ENCODE data around the gene SPTY2D1. TPM values are rescaled to one million over a fixed set of nuclear protein-coding genes. Genes with fewer than 3 reads are reported as not detected.

The SPTY2D1 gene
- total and polyA plus RNA-seq, 2 experiments from 2014 or later, result 12.3 to 18.7 TPM

- Histone ChIP-seq H3K79me2 (ENCODE audit: insufficient read depth) (no peaks in the 10 kb centered on the region), H3K27me3 (replicated peaks; ENCODE audit: insufficient read depth) (no peaks in the 10 kb centered on the region), H4K20me1 (ENCODE audit: insufficient read depth) (no peaks in the 10 kb centered on the region), H3K9ac (peak overlapping the region; percentile 21; the same call in 1 of the 2 replicates), H3K9me3 (ENCODE audit: low read depth) (no peaks in the 10 kb centered on the region), H3K9me2 (ENCODE audit: insufficient read depth) (no peaks in the 10 kb centered on the region), H3K27ac (peak overlapping the region; percentile 52), H2AFZ (no peak overlapping the region), H3K4me1 (ENCODE audit: insufficient read depth) (peaks cover 16% of the 10 kb centered on the region), H3K4me2 (ENCODE audit: unreplicated experiment) (peak overlapping the region; percentile 47), H3F3A (ENCODE audit: insufficient read depth) (peaks cover 21% of the 10 kb centered on the region), H3K36me3 (ENCODE audit: low read depth) (peaks cover 21% of the 10 kb centered on the region), H3K4me3 (no peak overlapping the region)
- in situ Hi-C loops (cut with MboI), result no loop called here
- no peak for TF ChIP-seq EZH2phosphoT487 (IDR thresholded peaks at IDR 0.05; ENCODE audit: insufficient read depth, low read depth)
- TF ChIP-seq EZH2 (IDR thresholded peaks at IDR 0.05; ENCODE audit: insufficient read depth, poor library complexity, severe bottlenecking), result no peak
- peak; percentile 76 for DNase-seq
- WGBS, 2 experiments (ENCODE audit: low coverage in 1 of 2, low lambda C conversion rate in 2 of 2, missing lambda C conversion rate in 2 of 2), result 29 to 30% methylated on average over 3 of the region's 3 CpGs
Measured at GRCh38 chr11:18567081-18567480, 67.1 kb downstream of the SPTY2D1 start.

DNA sequence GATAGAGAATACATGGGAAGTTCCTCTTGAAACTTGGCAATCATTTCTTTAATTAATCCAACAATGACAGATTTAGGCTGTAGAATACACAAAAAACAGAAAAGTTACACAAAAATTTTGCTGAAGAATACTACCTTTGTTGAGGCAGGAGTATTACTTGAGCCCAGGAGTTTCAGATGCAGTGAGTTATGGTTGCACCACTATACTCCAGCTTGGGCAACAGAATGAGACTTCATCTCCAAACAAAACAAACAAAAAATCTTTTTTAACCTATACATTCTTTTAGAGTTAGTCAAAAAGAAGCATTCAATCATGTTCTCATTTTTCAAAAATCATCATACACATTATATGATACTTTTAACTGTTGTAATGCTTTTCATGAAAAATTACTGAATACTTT, 67.7 kb downstream of the SPTY2D1 start:
- H3K9ac ChIP-seq, result 0 out of 2 replicates have a peak overlapping the region, but pooled peaks have one; percentile 21
- no peak for DNase-seq
- no peaks in the 10 kb centered on the region for H3K27me3 ChIP-seq (replicated peaks; ENCODE audit: insufficient read depth)
- in situ Hi-C loops (cut with MboI), result no loop called here
- H3K36me3 ChIP-seq (ENCODE audit: low read depth), result peaks cover 21% of the 10 kb centered on the region
- H3K79me2 ChIP-seq (ENCODE audit: insufficient read depth), result no peaks in the 10 kb centered on the region
- H4K20me1 ChIP-seq (ENCODE audit: insufficient read depth), result no peaks in the 10 kb centered on the region
- H3K27ac ChIP-seq, result peak overlapping the region; percentile 52
- TF ChIP-seq EZH2 (IDR thresholded peaks at IDR 0.05; ENCODE audit: insufficient read depth, poor library complexity, severe bottlenecking) (no peak), EZH2phosphoT487 (IDR thresholded peaks at IDR 0.05; ENCODE audit: insufficient read depth, low read depth) (no peak)
- H3K4me2 ChIP-seq (ENCODE audit: unreplicated experiment), result no peak overlapping the region
- no peaks in the 10 kb centered on the region for H3K9me2 ChIP-seq (ENCODE audit: insufficient read depth)
- H3F3A ChIP-seq (ENCODE audit: insufficient read depth), result peaks cover 21% of the 10 kb centered on the region
- H2AFZ ChIP-seq, result no peak overlapping the region
- no peak overlapping the region for H3K4me3 ChIP-seq
- peaks cover 16% of the 10 kb centered on the region for H3K4me1 ChIP-seq (ENCODE audit: insufficient read depth)
- no peaks in the 10 kb centered on the region for H3K9me3 ChIP-seq (ENCODE audit: low read depth)

GRCh38 chr11:18564149-18564548, 70.0 kb downstream of the SPTY2D1 start:
- H3F3A ChIP-seq (ENCODE audit: insufficient read depth), result peaks cover 21% of the 10 kb centered on the region
- no peak for TF ChIP-seq EZH2phosphoT487 (IDR thresholded peaks at IDR 0.05; ENCODE audit: insufficient read depth, low read depth)
- no peak for TF ChIP-seq EZH2 (IDR thresholded peaks at IDR 0.05; ENCODE audit: insufficient read depth, poor library complexity, severe bottlenecking)
- H3K36me3 ChIP-seq (ENCODE audit: low read depth), result peaks cover 15% of the 10 kb centered on the region
- H3K4me3 ChIP-seq, result no peak overlapping the region
- no peaks in the 10 kb centered on the region for H3K79me2 ChIP-seq (ENCODE audit: insufficient read depth)
- H3K9me2 ChIP-seq (ENCODE audit: insufficient read depth), result no peaks in the 10 kb centered on the region
- peaks cover 16% of the 10 kb centered on the region for H3K4me1 ChIP-seq (ENCODE audit: insufficient read depth)
- no peak overlapping the region for H2AFZ ChIP-seq
- no peak overlapping the region for H3K9ac ChIP-seq
- H3K27ac ChIP-seq, result no peak overlapping the region
- no peaks in the 10 kb centered on the region for H4K20me1 ChIP-seq (ENCODE audit: insufficient read depth)
- H3K9me3 ChIP-seq (ENCODE audit: low read depth), result no peaks in the 10 kb centered on the region
- DNase-seq, result no peak
- no peaks in the 10 kb centered on the region for H3K27me3 ChIP-seq (replicated peaks; ENCODE audit: insufficient read depth)
- no peak overlapping the region for H3K4me2 ChIP-seq (ENCODE audit: unreplicated experiment)
- in situ Hi-C loops (cut with MboI), result no loop called here

DNA sequence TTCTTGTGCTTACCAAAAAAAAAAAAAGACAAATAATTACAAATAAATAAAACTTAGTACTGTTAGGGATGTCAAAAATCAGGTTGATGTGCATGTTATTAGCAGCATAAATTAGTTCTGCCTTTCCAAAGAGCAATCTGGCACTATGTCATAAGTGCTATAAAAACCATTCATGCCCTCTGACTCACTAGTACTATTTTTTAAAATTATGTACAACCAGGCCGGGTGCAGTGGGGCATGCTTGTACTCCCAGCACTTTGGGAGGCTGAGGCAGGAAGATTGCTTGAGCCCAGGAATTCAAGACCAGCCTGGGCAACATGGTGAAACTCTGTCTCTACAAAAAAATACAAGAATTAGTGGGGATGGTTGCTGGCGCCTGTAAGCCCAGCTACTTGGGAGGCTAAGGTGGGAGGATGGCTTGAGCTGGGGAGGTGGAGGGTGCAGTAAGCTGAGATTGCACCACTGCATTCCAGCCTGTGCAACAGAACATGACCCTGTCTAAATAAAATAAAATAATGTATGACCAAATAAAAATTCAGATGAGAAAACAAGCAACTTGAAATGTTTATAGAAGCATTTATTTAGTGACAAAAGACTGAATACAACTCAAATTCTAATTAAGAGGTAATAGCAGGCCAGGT, 70.9 kb downstream of the SPTY2D1 start:
- Histone ChIP-seq H3K4me1 (ENCODE audit: insufficient read depth) (peaks cover 16% of the 10 kb centered on the region), H3K9me3 (ENCODE audit: low read depth) (no peaks in the 10 kb centered on the region), H3K27me3 (replicated peaks; ENCODE audit: insufficient read depth) (no peaks in the 10 kb centered on the region), H4K20me1 (ENCODE audit: insufficient read depth) (no peaks in the 10 kb centered on the region), H3K36me3 (ENCODE audit: low read depth) (peaks cover 15% of the 10 kb centered on the region), H3K4me2 (ENCODE audit: unreplicated experiment) (no peak overlapping the region), H3F3A (ENCODE audit: insufficient read depth) (peaks cover 19% of the 10 kb centered on the region), H3K4me3 (no peak overlapping the region), H3K79me2 (ENCODE audit: insufficient read depth) (no peaks in the 10 kb centered on the region), H3K9ac (no peak overlapping the region), H2AFZ (no peak overlapping the region), H3K27ac (no peak overlapping the region), H3K9me2 (ENCODE audit: insufficient read depth) (no peaks in the 10 kb centered on the region)
- in situ Hi-C loops (cut with MboI), result no loop called here
- TF ChIP-seq EZH2phosphoT487 (IDR thresholded peaks at IDR 0.05; ENCODE audit: insufficient read depth, low read depth) (no peak), EZH2 (IDR thresholded peaks at IDR 0.05; ENCODE audit: insufficient read depth, poor library complexity, severe bottlenecking) (no peak)
- 89 to 91% methylated on average over 2 of the region's 2 CpGs for WGBS, 2 experiments (ENCODE audit: low coverage in 1 of 2, low lambda C conversion rate in 2 of 2, missing lambda C conversion rate in 2 of 2)
- DNase-seq, result peak; percentile 41

Other genes with a start within 250 kb of the SPTY2D1 start
- gene LDHA, start 239.8 kb downstream of the SPTY2D1 start, total RNA-seq (2014; rRNA removed; shearing (Covaris generic)), result 2,432 and 2,912 TPM in 2 replicates
- gene LDHA, start 239.8 kb downstream of the SPTY2D1 start, polyA plus RNA-seq (2016; fragmentation: Nextera tagmentation; extraction: Ambion mirVana), result 5,221 and 5,406 TPM in 2 replicates
- gene LDHC, start 222.0 kb downstream of the SPTY2D1 start, total RNA-seq (2014; rRNA removed; shearing (Covaris generic)), result not detected in 2 replicates
- gene LDHC, start 222.0 kb downstream of the SPTY2D1 start, polyA plus RNA-seq (2016; fragmentation: Nextera tagmentation; extraction: Ambion mirVana), result 0.23 TPM in 1 of 2 replicates, not detected in the other
- gene LDHAL6A, start 178.5 kb downstream of the SPTY2D1 start, total RNA-seq (2014; rRNA removed; shearing (Covaris generic)), result not detected in 2 replicates
- 0.09 TPM in 1 of 2 replicates, not detected in the other for gene LDHAL6A, start 178.5 kb downstream of the SPTY2D1 start, polyA plus RNA-seq (2016; fragmentation: Nextera tagmentation; extraction: Ambion mirVana)
- gene TSG101, start 107.4 kb downstream of the SPTY2D1 start, total RNA-seq (2014; rRNA removed; shearing (Covaris generic)), result 125 and 136 TPM in 2 replicates
- 131 and 138 TPM in 2 replicates for gene TSG101, start 107.4 kb downstream of the SPTY2D1 start, polyA plus RNA-seq (2016; fragmentation: Nextera tagmentation; extraction: Ambion mirVana)
- gene UEVLD, start 45.6 kb downstream of the SPTY2D1 start, total RNA-seq (2014; rRNA removed; shearing (Covaris generic)), result 38.8 and 42.0 TPM in 2 replicates
- gene UEVLD, start 45.6 kb downstream of the SPTY2D1 start, polyA plus RNA-seq (2016; fragmentation: Nextera tagmentation; extraction: Ambion mirVana), result 20.9 and 21.9 TPM in 2 replicates
- not detected in 2 replicates for gene MISFA, start 34.6 kb downstream of the SPTY2D1 start, total RNA-seq (2014; rRNA removed; shearing (Covaris generic))
- gene MISFA, start 34.6 kb downstream of the SPTY2D1 start, polyA plus RNA-seq (2016; fragmentation: Nextera tagmentation; extraction: Ambion mirVana), result 1.8 and 2.1 TPM in 2 replicates
- under 0.01 and 0.32 TPM in 2 replicates for gene TMEM86A, start 64.4 kb upstream of the SPTY2D1 start, total RNA-seq (2014; rRNA removed; shearing (Covaris generic))
- 0.38 and 1.0 TPM in 2 replicates for gene TMEM86A, start 64.4 kb upstream of the SPTY2D1 start, polyA plus RNA-seq (2016; fragmentation: Nextera tagmentation; extraction: Ambion mirVana)
- not detected in 2 replicates for gene IGSF22, start 91.8 kb upstream of the SPTY2D1 start, total RNA-seq (2014; rRNA removed; shearing (Covaris generic))
- gene IGSF22, start 91.8 kb upstream of the SPTY2D1 start, polyA plus RNA-seq (2016; fragmentation: Nextera tagmentation; extraction: Ambion mirVana), result not detected in 2 replicates
- not detected in 2 replicates for gene PTPN5, start 157.5 kb upstream of the SPTY2D1 start, total RNA-seq (2014; rRNA removed; shearing (Covaris generic))
- gene PTPN5, start 157.5 kb upstream of the SPTY2D1 start, polyA plus RNA-seq (2016; fragmentation: Nextera tagmentation; extraction: Ambion mirVana), result not detected in 2 replicates

Data from GM23248 (cell line).